UCSD-AML1 (cell line): ENCODE data around the gene PIGP.
"Not testable (repeated sequence)": the region's sequence is repeated elsewhere in the genome, so short reads cannot be mapped to it uniquely, and the experiment has no call there.

Experiments
- DNase-seq: peaks from one replicate; lab custom pipeline; 2025; ENCODE audit not compliant: unreplicated experiment; lab: John Stamatoyannopoulos, UW

Gene PIGP

GRCh38 chr21:37045149-37045548 lies 27.7 kb downstream of the PIGP start:
- DNase-seq = no peak

- DNase-seq = no peak
Measured at GRCh38 chr21:37044643-37045042, 28.2 kb downstream of the PIGP start.

DNA sequence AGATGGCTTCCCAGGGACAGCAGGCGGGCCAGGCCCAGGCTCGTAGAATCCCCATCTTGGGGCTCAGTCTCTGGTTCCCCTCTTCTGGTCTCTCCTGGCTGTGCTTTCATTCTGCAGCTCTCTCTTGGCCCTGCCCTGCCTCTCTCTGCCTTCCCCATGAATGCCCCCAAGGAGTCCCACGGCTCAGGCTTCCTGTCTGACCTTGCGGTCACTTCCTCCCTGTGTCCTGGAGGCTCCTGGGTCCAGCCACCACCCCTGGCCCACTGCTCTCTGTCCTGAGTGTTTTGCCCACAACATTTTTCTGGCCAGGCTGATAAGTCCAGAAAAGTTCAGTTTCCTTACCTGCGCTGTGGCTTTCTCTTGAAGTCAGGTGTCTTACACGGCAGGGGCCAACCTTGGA lies 29.1 kb downstream of the PIGP start:
- DNase-seq = no peak

GRCh38 chr21:37041706-37042271 lies 31.1 kb downstream of the PIGP start:
- DNase-seq = no peak

GRCh38 chr21:37040212-37040611 lies 32.7 kb downstream of the PIGP start:
- no peak for DNase-seq

- no peak for DNase-seq
Measured at GRCh38 chr21:37039411-37040075, 33.3 kb downstream of the PIGP start.

DNA sequence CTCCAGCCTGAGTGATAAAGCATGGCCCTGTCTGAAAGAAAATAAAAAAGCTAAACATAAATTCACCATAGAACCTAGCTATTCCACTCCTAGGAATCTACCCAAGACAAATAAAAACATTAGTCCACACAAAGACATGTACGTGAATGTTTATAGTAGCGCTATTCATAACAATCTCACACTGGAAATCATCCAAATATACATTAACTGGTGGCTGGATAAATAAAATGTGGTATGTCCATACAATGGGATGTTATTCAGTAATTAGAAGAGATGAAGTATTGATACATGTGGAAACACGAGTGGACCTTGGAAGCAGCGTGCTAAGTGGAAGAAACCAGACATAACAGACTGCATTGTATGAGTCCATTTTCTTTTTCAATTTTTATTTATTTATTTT lies 36.7 kb downstream of the PIGP start:
- DNase-seq = no peak

GRCh38 chr21:37034394-37034793 lies 38.5 kb downstream of the PIGP start:
- DNase-seq = not testable (repeated sequence)

- no peak for DNase-seq
Measured at GRCh38 chr21:37032877-37033471, 39.9 kb downstream of the PIGP start.

DNA sequence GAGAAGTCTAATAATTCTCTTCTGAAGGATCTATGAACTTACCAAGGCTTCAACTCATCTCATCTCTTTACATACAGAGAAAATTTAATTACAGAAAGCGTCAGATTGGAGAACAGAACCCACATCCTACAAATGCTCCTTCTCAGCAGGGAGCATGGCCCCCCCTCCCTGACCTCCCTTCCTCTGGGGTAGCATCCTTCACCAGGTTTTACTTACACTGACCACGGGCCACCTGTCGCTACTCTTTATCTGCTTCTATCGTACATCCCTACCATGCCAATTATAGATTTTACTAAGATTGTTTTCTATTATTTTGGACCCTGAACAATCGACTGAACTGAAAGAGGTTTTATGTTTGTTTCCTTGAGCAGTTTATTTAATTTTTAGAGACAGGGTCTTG lies 40.6 kb downstream of the PIGP start:
- DNase-seq = no peak

DNA sequence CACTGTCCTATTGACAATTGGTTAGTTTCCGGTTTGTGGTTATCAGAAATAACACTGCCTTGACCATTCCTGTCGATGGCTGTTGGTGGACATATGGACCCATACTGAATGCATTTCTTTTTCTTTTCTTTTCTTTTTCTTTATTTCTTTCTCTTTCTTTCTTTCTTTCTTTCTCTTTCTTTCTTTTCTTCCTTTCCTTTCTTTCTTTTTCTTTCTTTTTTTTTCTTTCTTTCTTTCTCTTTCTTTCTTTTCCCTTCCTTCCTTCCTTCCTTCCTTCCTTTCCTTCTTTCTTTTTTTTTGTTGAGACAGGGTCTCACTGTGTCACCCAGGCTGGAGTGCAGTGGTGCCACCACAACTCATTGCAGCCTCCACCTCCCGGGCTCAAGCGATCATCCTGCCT lies 42.0 kb downstream of the PIGP start:
- no peak for DNase-seq

DNA sequence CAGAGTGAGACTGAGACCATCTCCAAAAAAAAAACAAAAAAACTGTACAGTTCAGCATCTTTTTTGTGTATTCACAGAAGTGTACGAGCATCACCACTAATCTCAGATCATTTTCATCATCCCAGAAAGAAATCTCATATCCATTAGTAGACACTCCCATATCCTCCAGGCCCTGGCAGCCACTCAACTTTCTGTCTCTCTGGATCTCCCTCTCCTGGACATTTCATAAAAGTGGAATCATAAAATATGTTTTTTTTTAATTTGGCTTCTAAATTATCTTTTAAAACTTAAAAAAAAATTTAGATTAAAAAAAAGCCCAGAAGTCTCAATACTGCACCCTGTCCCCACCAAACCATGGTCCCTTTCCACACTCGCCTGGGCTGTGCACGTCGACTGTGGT lies 44.3 kb downstream of the PIGP start:
- no peak for DNase-seq

- DNase-seq = no peak
Measured at GRCh38 chr21:37026499-37026898, 46.4 kb downstream of the PIGP start.

DNA sequence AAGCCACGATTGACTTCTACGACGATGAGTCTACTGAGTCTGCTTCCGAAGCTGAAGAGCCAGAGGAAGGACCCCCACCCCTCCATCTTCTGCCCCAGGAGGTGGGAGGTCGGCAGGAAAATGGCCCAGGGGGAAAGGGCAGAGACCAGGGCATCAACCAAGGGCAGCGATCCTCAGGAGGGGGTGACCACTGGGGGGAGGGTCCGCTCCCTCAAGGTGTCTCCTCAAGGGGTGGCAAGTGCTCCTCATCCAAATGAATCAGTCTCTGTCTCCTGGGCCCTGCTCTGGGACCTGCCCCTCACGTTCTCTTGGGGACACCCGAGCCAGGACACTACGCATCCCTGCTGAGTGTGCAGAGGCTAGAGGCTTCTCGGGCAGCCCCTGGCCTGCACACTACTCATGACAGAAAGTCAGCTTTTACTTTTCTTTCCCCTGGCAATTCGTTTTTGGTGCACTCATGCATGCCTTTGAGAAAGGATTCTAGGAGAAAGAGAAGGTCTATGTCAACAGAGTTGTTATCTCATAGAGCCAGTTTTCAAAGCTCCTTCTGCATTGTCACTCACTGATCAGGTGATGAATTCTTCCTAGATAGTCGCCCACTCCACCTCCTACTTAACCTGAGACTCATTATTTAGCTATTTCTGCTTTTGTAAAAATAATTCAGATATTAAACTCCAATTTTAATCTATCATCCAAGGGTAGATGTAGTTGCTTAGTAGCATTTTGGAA lies 54.8 kb downstream of the PIGP start:
- DNase-seq = no peak
